ENCODE measurements around the gene BIRC3.

The BIRC3 gene

GRCh38 chr11:102378818-102379217 is 61.5 kb downstream of the BIRC3 start:
- no peak for DNase-seq

GRCh38 chr11:102382384-102382783 is 65.1 kb downstream of the BIRC3 start:
- no peak for DNase-seq

- DNase-seq, result no peak
Observed at GRCh38 chr11:102383839-102384238, 66.6 kb downstream of the BIRC3 start.

GRCh38 chr11:102384419-102385079 is 67.3 kb downstream of the BIRC3 start:
- DNase-seq, result no peak

DNA sequence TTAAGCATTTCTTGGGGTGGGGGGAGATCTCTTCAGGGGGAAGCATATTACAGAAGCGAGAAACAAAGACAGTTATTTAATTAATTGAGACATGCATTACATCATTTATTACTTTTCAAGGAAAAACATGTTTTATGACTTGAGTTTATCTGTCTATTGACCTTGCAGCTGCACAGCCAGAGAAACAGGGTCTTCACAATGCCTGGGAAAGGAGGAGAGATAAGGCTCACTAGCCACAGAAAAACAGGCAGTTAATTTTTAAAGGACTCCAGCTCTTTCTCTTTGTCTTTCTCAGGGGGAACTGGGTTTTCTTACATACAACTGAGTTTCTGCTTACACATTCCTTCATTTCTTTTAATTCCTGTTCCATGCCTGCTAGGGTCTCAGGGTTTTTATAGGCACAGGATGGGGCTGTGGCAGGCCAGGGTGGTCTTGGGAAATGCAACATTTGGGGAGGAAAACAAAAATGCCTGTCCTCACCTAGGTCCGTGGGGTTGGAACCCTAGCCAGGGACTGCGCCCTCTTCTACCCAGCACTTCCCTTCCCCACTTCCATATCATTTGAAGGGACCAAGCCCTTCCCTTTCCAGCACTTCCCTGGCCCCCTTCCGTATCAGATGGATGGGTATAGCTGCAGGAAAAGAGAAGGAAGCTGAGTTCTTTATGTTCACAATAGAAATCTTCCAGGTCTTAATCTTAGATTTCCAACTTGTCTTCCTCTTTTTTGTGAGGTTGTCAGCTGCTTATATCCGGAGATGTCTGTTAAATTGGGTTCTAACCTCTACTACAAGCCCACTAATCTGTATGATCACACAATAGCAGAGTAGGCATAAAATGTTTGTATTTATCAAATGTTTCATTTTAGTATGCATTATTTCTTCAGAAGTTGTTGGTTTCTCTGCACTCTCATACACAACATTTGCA is 68.1 kb downstream of the BIRC3 start:
- no peak for DNase-seq

DNA sequence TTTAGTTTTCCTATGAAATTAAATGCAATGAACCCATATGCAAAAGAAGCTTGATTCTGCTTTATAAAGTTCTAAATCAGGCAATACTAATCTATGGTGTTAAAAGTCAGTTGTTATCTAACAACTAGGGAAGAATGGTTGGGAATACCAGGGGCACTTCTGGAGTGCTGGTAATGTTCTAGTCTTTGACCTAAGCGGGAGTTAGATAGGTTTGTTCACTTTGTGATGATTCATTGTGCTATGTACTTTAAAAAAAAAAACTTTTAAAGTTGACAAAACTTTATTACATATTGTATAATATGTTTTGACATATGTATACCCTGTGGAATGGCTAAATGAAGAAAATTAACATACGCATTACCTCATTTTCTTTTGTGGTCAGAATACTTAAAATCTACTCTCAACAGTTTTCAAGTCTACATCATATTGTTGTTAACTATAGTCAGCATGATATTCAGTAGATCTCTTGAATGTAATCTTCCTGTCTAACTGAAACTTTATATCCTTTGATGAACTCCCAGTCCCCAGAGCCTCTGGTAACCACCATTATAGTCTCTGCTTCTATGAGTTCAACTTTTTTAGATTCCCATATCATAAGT is 69.0 kb downstream of the BIRC3 start:
- no peak for DNase-seq

DNA sequence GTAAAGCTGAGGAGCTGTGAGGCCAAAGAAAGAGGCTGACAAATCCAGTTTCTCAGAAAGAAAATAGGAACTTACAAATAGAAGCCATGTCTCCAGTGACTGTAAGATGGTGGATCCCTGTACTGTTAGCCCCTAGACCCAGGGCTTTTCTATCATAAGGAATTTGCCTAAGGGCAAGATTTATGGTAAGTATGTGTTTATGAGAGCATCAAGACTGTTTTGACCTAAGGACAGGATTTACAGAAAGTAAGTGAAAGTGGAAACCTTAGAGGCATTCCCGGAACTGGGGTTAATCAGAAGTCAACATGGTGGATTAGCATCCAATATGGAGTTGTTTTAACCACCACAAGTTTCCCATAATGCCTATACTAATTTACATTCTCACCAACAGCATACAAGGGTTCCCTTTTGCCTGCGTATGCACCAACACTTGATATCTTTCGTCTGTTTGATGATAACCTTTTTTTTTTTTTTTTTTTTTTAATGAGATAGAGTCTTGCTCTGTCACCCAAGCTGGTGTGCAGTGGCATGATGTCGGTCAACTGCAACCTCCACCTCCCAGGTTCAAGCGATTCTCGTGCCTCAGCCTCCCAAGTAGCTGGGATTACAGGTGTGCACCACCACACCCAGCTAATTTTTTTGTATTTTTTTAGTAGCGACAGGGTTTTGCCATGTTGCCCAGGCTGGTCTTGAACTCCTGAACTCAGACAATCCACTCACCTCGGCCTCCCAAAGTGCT is 69.9 kb downstream of the BIRC3 start:
- no peak for DNase-seq
